Stimulated activated CD4-positive, alpha-beta T cell treated with anti-CD3 and anti-CD28 coated beads, Interleukin-1b, Interleukin-23, amount 100 ng/mL, for 1 hour (primary cell): ENCODE data around the gene USP15.
A peak's percentile ranks its signal among the peaks of the same experiment; 100 is the strongest.

ENCODE experiments used
- DNase-seq, 2 donors: peaks; one replicate each; pipeline ENCODE4 v3.0.0-alpha.2; 2020; ENCODE audit warnings: low read depth in 2 of 2

Gene USP15

GRCh38 chr12:62259993-62260732 lies at the start of gene USP15:
USP15 (plus strand) TSS chr12:62260404; CDS start chr12:62260415, 11 bp downstream.
- peak; percentile 89 to 91 for DNase-seq

GRCh38 chr12:62210422-62210821 lies 49.8 kb upstream of the USP15 start:
- peak in 1 of 2 donors; percentile 16 for DNase-seq

GRCh38 chr12:62211510-62211909 lies 48.7 kb upstream of the USP15 start:
- DNase-seq = no peak

GRCh38 chr12:62214846-62215245 lies 45.4 kb upstream of the USP15 start:
- DNase-seq = no peak

GRCh38 chr12:62215506-62215905 lies 44.7 kb upstream of the USP15 start:
- no peak for DNase-seq

- DNase-seq = no peak
Observed at GRCh38 chr12:62217466-62218194, 42.6 kb upstream of the USP15 start.

- no peak for DNase-seq
Observed at GRCh38 chr12:62221107-62221506, 39.1 kb upstream of the USP15 start.

GRCh38 chr12:62224601-62225000 lies 35.6 kb upstream of the USP15 start:
- DNase-seq = no peak

GRCh38 chr12:62227091-62227490 lies 33.1 kb upstream of the USP15 start:
- no peak for DNase-seq

GRCh38 chr12:62230652-62231051 lies 29.6 kb upstream of the USP15 start:
- no peak for DNase-seq

- DNase-seq = no peak
Observed at GRCh38 chr12:62232143-62232729, 28.0 kb upstream of the USP15 start.

- DNase-seq = no peak
Observed at GRCh38 chr12:62233805-62234204, 26.4 kb upstream of the USP15 start.

- no peak for DNase-seq
Observed at GRCh38 chr12:62239571-62239970, 20.6 kb upstream of the USP15 start.

- no peak for DNase-seq
Observed at GRCh38 chr12:62247281-62248045, 12.7 kb upstream of the USP15 start.

- no peak for DNase-seq
Observed at GRCh38 chr12:62248873-62249272, 11.3 kb upstream of the USP15 start.

- DNase-seq = no peak
Observed at GRCh38 chr12:62249419-62249818, 10.8 kb upstream of the USP15 start.

- DNase-seq = no peak
Observed at GRCh38 chr12:62250671-62251608, 9.3 kb upstream of the USP15 start.

GRCh38 chr12:62251609-62251958 lies 8.6 kb upstream of the USP15 start:
- DNase-seq = no peak

GRCh38 chr12:62252576-62252975 lies 7.6 kb upstream of the USP15 start:
- no peak for DNase-seq

- no peak for DNase-seq
Observed at GRCh38 chr12:62254967-62255366, 5.2 kb upstream of the USP15 start.
